GM23338 (cell line): ENCODE results near the gene KIAA0232. TPM values are rescaled to one million over a fixed set of nuclear protein-coding genes. Genes with fewer than 3 reads are reported as not detected.
A peak's percentile ranks its signal among the peaks of the same experiment; 100 is the strongest.

Source experiments
- ATAC-seq: fragments of 200-7000 bp; cut with Tn5 transposase; 3 replicates; pipeline ENCODE4 v1.9.1; 2020
- DNase-seq: peaks from one replicate; pipeline ENCODE4 v3.0.0-alpha.2; 2015; ENCODE audit warnings: low spot score
- H2AFZ ChIP-seq: fragments of 200-600 bp; sonication (generic); 2 replicates; pipeline ENCODE4 v1.8.0; 2016; ENCODE audit warnings: antibody characterized with exemption, mild to moderate bottlenecking, moderate library complexity
- H3F3A ChIP-seq: fragments of 200-600 bp; sonication (generic); replicated peaks from 2 replicates; pipeline ENCODE4 v1.8.0; 2017; ENCODE audit warnings: antibody characterized with exemption, mixed run types, low read depth
- H3K27ac ChIP-seq: fragments of 200-600 bp; sonication (generic); 2 replicates; pipeline ENCODE4 v1.6.1; 2016; ENCODE audit warnings: low read depth
- H3K27me3 ChIP-seq: fragments of 200-600 bp; sonication (generic); 2 replicates; pipeline ENCODE4 v1.8.0; 2016; ENCODE audit warnings: mild to moderate bottlenecking, mixed run types, moderate library complexity; ENCODE audit not compliant: insufficient read depth
- H3K36me3 ChIP-seq: fragments of 200-600 bp; sonication (generic); 2 replicates; pipeline ENCODE4 v1.8.0; 2016; ENCODE audit warnings: mild to moderate bottlenecking; ENCODE audit not compliant: insufficient read depth
- H3K4me1 ChIP-seq: fragments of 200-600 bp; sonication (generic); 2 replicates; pipeline ENCODE4 v1.8.0; 2016; ENCODE audit warnings: mild to moderate bottlenecking, moderate library complexity; ENCODE audit not compliant: insufficient read depth
- H3K4me2 ChIP-seq: fragments of 200-600 bp; sonication (generic); 2 replicates; pipeline ENCODE4 v1.7.1; 2017; ENCODE audit warnings: mixed run types
- H3K4me3 ChIP-seq: fragments of 200-600 bp; sonication (generic); 2 replicates; pipeline ENCODE4 v1.6.1; 2016; ENCODE audit warnings: mixed run types
- H3K79me2 ChIP-seq: fragments of 200-600 bp; sonication (generic); replicated peaks from 2 replicates; pipeline ENCODE4 v1.8.0; 2017; ENCODE audit warnings: mild to moderate bottlenecking; ENCODE audit not compliant: insufficient read depth
- H3K9me2 ChIP-seq: fragments of 200-600 bp; sonication (generic); 2 replicates; pipeline ENCODE4 v1.8.0; 2017; ENCODE audit not compliant: insufficient read depth
- H4K20me1 ChIP-seq: fragments of 200-600 bp; sonication (generic); replicated peaks from 2 replicates; pipeline ENCODE4 v1.8.0; 2017; ENCODE audit warnings: mild to moderate bottlenecking; ENCODE audit not compliant: insufficient read depth
- H3K27ac Mint-ChIP-seq: 2 replicates; pipeline ENCODE4 v1.8.0; 2020; ENCODE audit warnings: inconsistent platforms, mild to moderate bottlenecking, moderate library complexity, mixed read lengths
- H3K27me3 Mint-ChIP-seq: 3 replicates; pipeline ENCODE4 v1.8.0; 2022; ENCODE audit warnings: low read depth, mild to moderate bottlenecking, moderate library complexity, mixed read lengths, inconsistent platforms; ENCODE audit not compliant: insufficient read depth, poor library complexity
- H3K36me3 Mint-ChIP-seq: 3 replicates; pipeline ENCODE4 v1.8.0; 2021; ENCODE audit warnings: low read depth, mild to moderate bottlenecking, inconsistent platforms, moderate library complexity, mixed read lengths
- H3K4me1 Mint-ChIP-seq: 3 replicates; pipeline ENCODE4 v1.8.0; 2020; ENCODE audit warnings: mild to moderate bottlenecking, inconsistent platforms, mixed read lengths
- H3K4me3 Mint-ChIP-seq: 3 replicates; pipeline ENCODE4 v1.8.0; 2021; ENCODE audit warnings: moderate library complexity, mild to moderate bottlenecking, inconsistent platforms, mixed read lengths
- H3K9me3 Mint-ChIP-seq: 3 replicates; pipeline ENCODE4 v1.8.0; 2020; ENCODE audit warnings: moderate library complexity, mild to moderate bottlenecking, inconsistent platforms, mixed read lengths
- EZH2 ChIP-seq: fragments of 200-600 bp; sonication (generic); IDR thresholded peaks from one replicate; pipeline ENCODE4 v1.8.0; 2017; ENCODE audit warnings: antibody characterized with exemption, mild to moderate bottlenecking, low read depth; ENCODE audit not compliant: unreplicated experiment
- JUNB ChIP-seq: IDR thresholded peaks from one replicate; pipeline ENCODE4 v1.6.1; 2016; ENCODE audit warnings: antibody characterized with exemption; ENCODE audit not compliant: unreplicated experiment
- POLR2AphosphoS5 ChIP-seq: IDR thresholded peaks from 2 replicates; pipeline ENCODE4 v1.6.1; 2016; ENCODE audit warnings: antibody characterized with exemption, low read depth
- STAT1 ChIP-seq: IDR thresholded peaks from one replicate; pipeline ENCODE4 v1.6.1; 2016; ENCODE audit warnings: antibody characterized with exemption; ENCODE audit not compliant: unreplicated experiment
- ZNF114 ChIP-seq: fragments of 250-450 bp; sonication (Bioruptor Pico); IDR thresholded peaks from 2 replicates; pipeline ENCODE4 v1.5.0; 2020; ENCODE audit warnings: mild to moderate bottlenecking, moderate library complexity
- ZNF331 ChIP-seq: fragments of 250-450 bp; sonication (Bioruptor Pico); IDR thresholded peaks from 2 replicates; pipeline ENCODE4 v1.5.0; 2020; ENCODE audit warnings: low read depth, mild to moderate bottlenecking, moderate library complexity
- polyA plus RNA-seq: library from polyadenylated mRNA; unstranded; fragments of >200 nt; fragmentation: Nextera tagmentation; extraction: Ambion mirVana; gene quantifications from 2 replicates; pipeline ENCODE4 v1.2.1, GENCODE V29; 2016
- total RNA-seq: library from RNA; depleted of rRNA; stranded (reverse); fragments of >200 nt; shearing (Covaris generic); gene quantifications from 2 replicates; pipeline ENCODE4 v1.2.3, GENCODE V29; 2014
- TF ChIP-seq, protein P1 (sequence below): IDR thresholded peaks from one replicate; pipeline ENCODE4 v1.6.1; 2018; ENCODE audit warnings: antibody characterized with exemption; ENCODE audit not compliant: unreplicated experiment
- TF ChIP-seq, protein P2 (sequence below): IDR thresholded peaks from 2 replicates; pipeline ENCODE4 v1.6.1; 2016; ENCODE audit warnings: antibody characterized with exemption
- TF ChIP-seq, protein P3 (sequence below), 2 experiments: fragments of 200-600 bp in 1 of 2; sonication (generic) in 1 of 2; conservative IDR thresholded peaks; 2 replicates each; pipeline versions ENCODE4 v1.5.1 to v1.6.1; 2016 to 2017; ENCODE audit warnings: antibody characterized with exemption in 2 of 2, low read depth in 2 of 2, mild to moderate bottlenecking in 2 of 2, moderate library complexity in 1 of 2

KIAA0232 gene
- total and polyA plus RNA-seq, 2 experiments from 2014 or later, result 14.3 to 34.9 TPM

DNA sequence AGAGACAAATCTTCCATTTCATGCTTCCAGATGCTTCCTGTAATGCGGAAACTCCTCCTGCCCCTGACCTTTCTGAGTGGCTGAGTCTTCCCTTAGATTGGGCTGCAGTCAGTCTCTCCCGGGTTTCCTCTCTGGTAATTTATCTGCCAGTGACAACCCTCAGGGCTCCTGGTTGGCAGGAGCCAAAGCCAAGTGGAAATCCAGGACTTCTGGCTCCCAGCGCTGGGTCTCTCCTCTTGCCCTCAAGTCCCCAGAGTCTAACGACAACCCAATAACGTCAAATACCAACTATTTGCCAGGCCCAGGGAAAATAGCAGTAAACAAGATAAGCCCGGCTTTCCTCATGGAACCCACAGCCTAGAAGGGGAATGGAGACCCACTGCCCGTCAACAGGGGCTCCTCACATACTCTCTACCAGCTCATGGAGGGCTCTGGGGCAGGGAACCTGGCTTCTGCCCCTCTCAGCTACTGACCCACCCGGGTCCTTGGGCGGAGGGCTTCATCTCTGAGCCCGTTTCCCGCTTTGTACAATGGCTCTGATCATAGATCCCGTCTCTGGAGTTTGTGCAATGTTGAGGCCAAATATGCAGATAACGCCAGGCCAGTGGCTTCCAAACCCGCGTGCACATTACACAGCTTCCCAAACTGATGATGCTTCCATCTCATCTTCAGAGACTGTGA, 126.0 kb downstream of the KIAA0232 start (continued):
- TF ChIP-seq, protein P1, sequence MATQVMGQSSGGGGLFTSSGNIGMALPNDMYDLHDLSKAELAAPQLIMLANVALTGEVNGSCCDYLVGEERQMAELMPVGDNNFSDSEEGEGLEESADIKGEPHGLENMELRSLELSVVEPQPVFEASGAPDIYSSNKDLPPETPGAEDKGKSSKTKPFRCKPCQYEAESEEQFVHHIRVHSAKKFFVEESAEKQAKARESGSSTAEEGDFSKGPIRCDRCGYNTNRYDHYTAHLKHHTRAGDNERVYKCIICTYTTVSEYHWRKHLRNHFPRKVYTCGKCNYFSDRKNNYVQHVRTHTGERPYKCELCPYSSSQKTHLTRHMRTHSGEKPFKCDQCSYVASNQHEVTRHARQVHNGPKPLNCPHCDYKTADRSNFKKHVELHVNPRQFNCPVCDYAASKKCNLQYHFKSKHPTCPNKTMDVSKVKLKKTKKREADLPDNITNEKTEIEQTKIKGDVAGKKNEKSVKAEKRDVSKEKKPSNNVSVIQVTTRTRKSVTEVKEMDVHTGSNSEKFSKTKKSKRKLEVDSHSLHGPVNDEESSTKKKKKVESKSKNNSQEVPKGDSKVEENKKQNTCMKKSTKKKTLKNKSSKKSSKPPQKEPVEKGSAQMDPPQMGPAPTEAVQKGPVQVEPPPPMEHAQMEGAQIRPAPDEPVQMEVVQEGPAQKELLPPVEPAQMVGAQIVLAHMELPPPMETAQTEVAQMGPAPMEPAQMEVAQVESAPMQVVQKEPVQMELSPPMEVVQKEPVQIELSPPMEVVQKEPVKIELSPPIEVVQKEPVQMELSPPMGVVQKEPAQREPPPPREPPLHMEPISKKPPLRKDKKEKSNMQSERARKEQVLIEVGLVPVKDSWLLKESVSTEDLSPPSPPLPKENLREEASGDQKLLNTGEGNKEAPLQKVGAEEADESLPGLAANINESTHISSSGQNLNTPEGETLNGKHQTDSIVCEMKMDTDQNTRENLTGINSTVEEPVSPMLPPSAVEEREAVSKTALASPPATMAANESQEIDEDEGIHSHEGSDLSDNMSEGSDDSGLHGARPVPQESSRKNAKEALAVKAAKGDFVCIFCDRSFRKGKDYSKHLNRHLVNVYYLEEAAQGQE, result no peak
- no peak for TF ChIP-seq JUNB
- TF ChIP-seq ZNF114 (CRISPR knock-in tag), result no peak
- no peak for TF ChIP-seq EZH2
- TF ChIP-seq STAT1, result no peak
- TF ChIP-seq, protein P2, sequence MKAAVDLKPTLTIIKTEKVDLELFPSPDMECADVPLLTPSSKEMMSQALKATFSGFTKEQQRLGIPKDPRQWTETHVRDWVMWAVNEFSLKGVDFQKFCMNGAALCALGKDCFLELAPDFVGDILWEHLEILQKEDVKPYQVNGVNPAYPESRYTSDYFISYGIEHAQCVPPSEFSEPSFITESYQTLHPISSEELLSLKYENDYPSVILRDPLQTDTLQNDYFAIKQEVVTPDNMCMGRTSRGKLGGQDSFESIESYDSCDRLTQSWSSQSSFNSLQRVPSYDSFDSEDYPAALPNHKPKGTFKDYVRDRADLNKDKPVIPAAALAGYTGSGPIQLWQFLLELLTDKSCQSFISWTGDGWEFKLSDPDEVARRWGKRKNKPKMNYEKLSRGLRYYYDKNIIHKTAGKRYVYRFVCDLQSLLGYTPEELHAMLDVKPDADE, result no peak
- TF ChIP-seq ZNF331, result no peak
- TF ChIP-seq POLR2AphosphoS5, result no peak

DNA sequence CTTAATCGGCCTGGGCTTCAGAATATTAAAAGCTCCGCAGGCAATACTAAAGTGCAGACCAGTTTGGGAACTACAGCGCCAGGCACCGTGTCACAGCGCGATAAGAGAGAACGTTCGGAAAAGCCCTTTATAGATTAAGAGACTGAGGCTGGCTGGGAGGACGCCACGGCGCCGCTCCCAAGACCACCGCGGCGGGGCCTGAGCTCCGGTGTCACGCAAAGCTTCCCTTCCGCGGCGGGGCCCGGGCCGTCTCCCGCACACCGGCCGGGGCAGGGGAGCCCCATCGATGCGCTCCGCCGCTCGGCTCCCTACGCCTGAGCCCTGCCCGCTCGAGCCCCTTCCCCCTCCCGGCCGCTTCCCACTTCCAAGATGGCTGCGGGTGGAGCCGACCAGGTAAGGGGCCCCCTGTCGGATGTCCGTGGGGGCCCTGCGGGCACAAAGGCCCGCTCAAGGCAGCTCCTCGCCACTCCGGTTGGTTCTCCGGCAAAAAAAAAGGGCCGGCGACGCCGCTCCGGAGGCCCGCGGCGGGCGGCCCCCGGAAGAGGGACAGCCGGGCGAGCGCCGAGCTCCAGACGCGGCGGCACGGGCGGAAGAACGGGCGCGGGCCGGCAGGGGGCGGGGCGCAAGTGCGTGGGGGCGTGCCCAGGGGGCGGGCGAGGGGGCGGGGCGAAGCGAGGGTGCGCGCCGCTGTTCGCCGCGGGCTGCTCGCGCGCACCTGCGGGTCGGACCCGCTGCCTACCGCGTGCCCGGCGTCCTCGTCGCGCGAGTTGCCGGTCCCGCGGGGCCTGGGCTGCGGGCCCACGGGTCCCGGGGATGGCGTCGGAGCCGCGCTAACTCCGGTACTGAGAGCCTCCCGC, 126.8 kb downstream of the KIAA0232 start, which contains the start of gene TBC1D14:
Gene TBC1D14 (plus strand): TSS at position 714 of the 857 bp plus-strand sequence. CDS start 13,564 bp downstream, outside the sequence.
- Mint-ChIP-seq H3K27ac (peak within 1 kb of the TSS; percentile 72; the same call in 1 of the 2 replicates), H3K9me3 (no peaks in the 10 kb centered on the region; the same call in 2 of the 3 replicates), H3K36me3 (no peaks in the 10 kb centered on the region), H3K4me1 (peaks cover 29% of the 10 kb centered on the region), H3K27me3 (peaks cover 32% of the 10 kb centered on the region), H3K4me3 (peak within 1 kb of the TSS; percentile 94)
- Histone ChIP-seq H3K27me3 (peaks cover 12% of the 10 kb centered on the region), H4K20me1 (peaks cover 9% of the 10 kb centered on the region), H3K4me1 (peaks cover 11% of the 10 kb centered on the region), H3K79me2 (peaks cover 30% of the 10 kb centered on the region), H3K27ac (peak within 1 kb of the TSS; percentile 93), H2AFZ (peak within 1 kb of the TSS; percentile 91), H3K36me3 (no peaks in the 10 kb centered on the region), H3K4me3 (peak within 1 kb of the TSS; percentile 89), H3K9me2 (no peaks in the 10 kb centered on the region), H3F3A (peaks cover 8% of the 10 kb centered on the region; the same call in 1 of the 2 replicates), H3K4me2 (peak within 1 kb of the TSS; percentile 98)
- TF ChIP-seq, protein P2, result peak; percentile 75; the same call in 1 of the 2 replicates
- TF ChIP-seq, protein P3, sequence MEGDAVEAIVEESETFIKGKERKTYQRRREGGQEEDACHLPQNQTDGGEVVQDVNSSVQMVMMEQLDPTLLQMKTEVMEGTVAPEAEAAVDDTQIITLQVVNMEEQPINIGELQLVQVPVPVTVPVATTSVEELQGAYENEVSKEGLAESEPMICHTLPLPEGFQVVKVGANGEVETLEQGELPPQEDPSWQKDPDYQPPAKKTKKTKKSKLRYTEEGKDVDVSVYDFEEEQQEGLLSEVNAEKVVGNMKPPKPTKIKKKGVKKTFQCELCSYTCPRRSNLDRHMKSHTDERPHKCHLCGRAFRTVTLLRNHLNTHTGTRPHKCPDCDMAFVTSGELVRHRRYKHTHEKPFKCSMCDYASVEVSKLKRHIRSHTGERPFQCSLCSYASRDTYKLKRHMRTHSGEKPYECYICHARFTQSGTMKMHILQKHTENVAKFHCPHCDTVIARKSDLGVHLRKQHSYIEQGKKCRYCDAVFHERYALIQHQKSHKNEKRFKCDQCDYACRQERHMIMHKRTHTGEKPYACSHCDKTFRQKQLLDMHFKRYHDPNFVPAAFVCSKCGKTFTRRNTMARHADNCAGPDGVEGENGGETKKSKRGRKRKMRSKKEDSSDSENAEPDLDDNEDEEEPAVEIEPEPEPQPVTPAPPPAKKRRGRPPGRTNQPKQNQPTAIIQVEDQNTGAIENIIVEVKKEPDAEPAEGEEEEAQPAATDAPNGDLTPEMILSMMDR (conservative IDR thresholded peaks at IDR 0.05; ENCODE audit: low read depth in 2 of 2), result peak in 1 of 2 experiments; percentile 12; a peak in 1 of 4 replicates
- TF ChIP-seq STAT1 (no peak), POLR2AphosphoS5 (peak; percentile 32; the same call in 1 of the 2 replicates), EZH2 (no peak)
- TF ChIP-seq, protein P1, result no peak
- peak; percentile 80 for ATAC-seq
- peak; percentile 94 for DNase-seq
